ENCODE measurements around the gene KIAA1217. TPM values are rescaled to one million over a fixed set of nuclear protein-coding genes. Genes with fewer than 3 reads are reported as not detected.

Gene KIAA1217
- total and polyA plus RNA-seq, 2 of the 8 experiments (the other 6 are each of a cell fraction or from before 2014, with no cell fraction given): 4.5 to 15.6 TPM

- TF ChIP-seq CBX5 (IDR thresholded peaks at IDR 0.05; ENCODE audit: low read depth, low read length) (no peak), EGR1 (IDR thresholded peaks at IDR 0.05; ENCODE audit: borderline replicate concordance, low read depth, low read length) (no peak), SIN3A (conservative IDR thresholded peaks at IDR 0.05 in 1 of 2, IDR thresholded peaks at IDR 0.05 in 1 of 2; ENCODE audit: low read depth in 1 of 2, low read length in 2 of 2) (no peak), MAFK (IDR thresholded peaks at IDR 0.05; ENCODE audit: low read depth, low read length) (no peak), GABPA (IDR thresholded peaks at IDR 0.05; ENCODE audit: borderline replicate concordance, insufficient read depth, low read length) (no peak), GTF2F1 (IDR thresholded peaks at IDR 0.05; ENCODE audit: borderline replicate concordance, low read depth, low read length) (no peak), TAF1 (IDR thresholded peaks at IDR 0.05; ENCODE audit: low read depth, low read length) (no peak)
These were observed 207.3 kb downstream of the KIAA1217 start (continued) for GRCh38 chr10:24416248-24416647.

All from H1 (cell line).